NCI-H748 (cell line): Measurements from ENCODE around the gene ZNF169.
"Not testable (repeated sequence)": the region's sequence is repeated elsewhere in the genome, so short reads cannot be mapped to it uniquely, and the experiment has no call there.

ENCODE experiments used
- DNase-seq: peaks from one replicate; lab custom pipeline; 2025; ENCODE audit not compliant: unreplicated experiment; lab: John Stamatoyannopoulos, UW

The ZNF169 gene

GRCh38 chr9:94341703-94342102 lies 82.6 kb downstream of the ZNF169 start:
- DNase-seq, result not testable (repeated sequence)

- not testable (repeated sequence) for DNase-seq
Measured at GRCh38 chr9:94347451-94347850, 88.4 kb downstream of the ZNF169 start.

- DNase-seq, result not testable (repeated sequence)
Measured at GRCh38 chr9:94348754-94349153, 89.7 kb downstream of the ZNF169 start.
